Cardiac muscle cell (in vitro differentiated cells and primary cell): ENCODE measurements around the gene EBF3. TPM values are rescaled to one million over a fixed set of nuclear protein-coding genes. Genes with fewer than 3 reads are reported as not detected.

Experiments
- DNase-seq, 2 donors: peaks; one replicate each; pipeline versions ENCODE4 v3.0.0 to v3.0.0-alpha.2; 2010 to 2017; ENCODE audit warnings: low read depth in 1 of 2, low spot score in 1 of 2
- H3K27ac ChIP-seq: fragments of 200-600 bp; sonication (generic); 2 replicates; pipeline ENCODE4 v1.5.1; 2016
- H3K27me3 ChIP-seq: fragments of 200-600 bp; sonication (generic); 2 replicates; pipeline ENCODE4 v1.6.0; 2016; ENCODE audit warnings: control low read depth
- H3K36me3 ChIP-seq: fragments of 200-600 bp; sonication (generic); 2 replicates; pipeline ENCODE4 v1.5.1; 2016; ENCODE audit warnings: control low read depth
- H3K4me1 ChIP-seq: fragments of 200-600 bp; sonication (generic); 2 replicates; pipeline ENCODE4 v1.8.1; 2017; ENCODE audit warnings: low read depth, mild to moderate bottlenecking, mixed run types
- H3K4me3 ChIP-seq: fragments of 200-600 bp; sonication (generic); 2 replicates; pipeline ENCODE4 v1.5.1; 2016; ENCODE audit warnings: mild to moderate bottlenecking
- H3K9me3 ChIP-seq: fragments of 200-600 bp; sonication (generic); 2 replicates; pipeline ENCODE4 v1.5.1; 2017; ENCODE audit warnings: low read depth, mild to moderate bottlenecking, control low read depth
- CTCF ChIP-seq: IDR thresholded peaks from 2 replicates; pipeline ENCODE4 v1.5.1; 2012; ENCODE audit warnings: low read depth, mild to moderate bottlenecking, low read length
- polyA plus RNA-seq: library from polyadenylated mRNA; unstranded; fragments of >200 nt; fragmentation: Nextera tagmentation; extraction: Ambion mirVana; gene quantifications from 2 replicates; pipeline ENCODE4 v1.2.1, GENCODE V29; 2016
- total RNA-seq: library from RNA; depleted of rRNA; stranded (reverse); fragments of >200 nt; gene quantifications from 2 replicates; pipeline ENCODE4 v1.2.3, GENCODE V29; 2016

Gene EBF3
- total and polyA plus RNA-seq, 2 experiments from 2014 or later, result 0.61 to 2.8 TPM

GRCh38 chr10:129945064-129945463, 19.0 kb downstream of the EBF3 start:
- H3K4me1 ChIP-seq, result peaks cover 5% of the 10 kb centered on the region
- H3K27me3 ChIP-seq, result no peaks in the 10 kb centered on the region
- no peak for DNase-seq
- H3K4me3 ChIP-seq, result no peak overlapping the region
- no peak for TF ChIP-seq CTCF
- H3K9me3 ChIP-seq, result no peaks in the 10 kb centered on the region
- H3K27ac ChIP-seq, result no peak overlapping the region
- H3K36me3 ChIP-seq, result no peaks in the 10 kb centered on the region

GRCh38 chr10:129944456-129944855, 19.6 kb downstream of the EBF3 start:
- no peak for TF ChIP-seq CTCF
- H3K27me3 ChIP-seq, result no peaks in the 10 kb centered on the region
- H3K4me1 ChIP-seq, result peaks cover 9% of the 10 kb centered on the region
- DNase-seq, result no peak
- no peak overlapping the region for H3K4me3 ChIP-seq
- no peaks in the 10 kb centered on the region for H3K36me3 ChIP-seq
- H3K9me3 ChIP-seq, result no peaks in the 10 kb centered on the region
- H3K27ac ChIP-seq, result no peak overlapping the region

DNA sequence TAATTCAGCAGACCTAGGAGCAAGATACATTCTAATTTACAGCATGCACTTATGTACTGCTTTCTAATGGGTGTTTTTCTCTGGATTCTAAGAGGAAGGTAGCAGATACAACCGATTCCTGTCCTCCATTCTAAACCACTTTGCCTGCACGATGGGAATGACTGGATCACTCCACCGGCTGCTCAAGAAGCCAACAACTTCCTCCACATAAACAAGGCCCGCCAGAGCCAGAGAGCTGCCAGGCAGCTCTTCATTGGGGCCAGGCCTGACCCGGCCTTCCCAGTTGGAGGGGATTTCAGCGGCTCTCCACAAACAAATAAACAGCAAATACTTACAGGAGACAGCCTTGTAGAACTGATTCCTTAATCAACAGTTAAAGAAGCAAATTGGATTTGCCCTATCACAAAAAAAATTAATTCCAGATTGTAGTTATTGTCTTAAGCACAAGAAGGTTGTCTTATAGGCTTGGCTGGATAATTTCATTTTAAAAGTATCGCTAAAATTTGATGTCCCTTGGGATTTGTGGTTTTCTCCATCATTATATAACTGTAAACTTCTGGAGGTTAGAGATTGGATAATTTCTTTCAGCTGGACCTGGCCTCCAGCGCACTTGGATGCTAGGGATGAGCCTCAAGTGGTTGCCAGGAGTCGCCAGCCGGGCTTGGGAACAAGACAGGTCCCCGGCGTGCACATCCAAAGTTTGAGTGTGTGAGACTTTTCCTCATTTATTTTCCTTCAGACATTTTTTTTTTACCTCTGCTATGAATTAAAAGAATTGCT, 20.9 kb downstream of the EBF3 start:
- H3K27me3 ChIP-seq, result no peaks in the 10 kb centered on the region
- no peaks in the 10 kb centered on the region for H3K36me3 ChIP-seq
- H3K27ac ChIP-seq, result no peak overlapping the region

DNA sequence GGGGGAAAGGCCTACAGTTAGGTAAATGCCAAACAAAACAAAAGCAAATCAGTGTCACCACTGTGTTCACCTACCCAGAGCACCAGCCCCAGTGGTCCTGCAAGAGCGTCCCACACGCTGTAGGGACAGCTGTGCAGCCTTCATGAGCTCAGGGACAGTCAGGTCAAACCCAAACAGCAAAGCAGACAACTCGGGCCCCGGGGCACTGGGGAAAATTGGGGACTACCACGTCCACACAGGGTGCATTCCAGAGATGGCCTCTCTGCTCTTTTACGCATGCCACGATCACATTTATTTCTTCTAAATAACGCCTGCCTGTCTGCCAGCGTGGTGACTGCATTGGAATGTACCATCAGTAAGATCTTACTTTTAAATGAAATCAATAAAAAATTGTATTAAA, 21.7 kb downstream of the EBF3 start:
- TF ChIP-seq CTCF, result no peak
- Histone ChIP-seq H3K27ac (no peak overlapping the region), H3K4me1 (peaks cover 9% of the 10 kb centered on the region), H3K9me3 (no peaks in the 10 kb centered on the region), H3K27me3 (no peaks in the 10 kb centered on the region), H3K4me3 (no peak overlapping the region), H3K36me3 (no peaks in the 10 kb centered on the region)
- DNase-seq, result no peak

More for the DNA sequence above, 20.9 kb downstream of the EBF3 start:
- Histone ChIP-seq H3K4me1 (peaks cover 9% of the 10 kb centered on the region), H3K4me3 (no peak overlapping the region), H3K9me3 (no peaks in the 10 kb centered on the region)
- no peak for TF ChIP-seq CTCF
- no peak for DNase-seq

GRCh38 chr10:129942019-129942277, 22.1 kb downstream of the EBF3 start:
- Histone ChIP-seq H3K4me3 (no peak overlapping the region), H3K27me3 (no peaks in the 10 kb centered on the region), H3K4me1 (peaks cover 9% of the 10 kb centered on the region), H3K27ac (no peak overlapping the region), H3K9me3 (no peaks in the 10 kb centered on the region), H3K36me3 (no peaks in the 10 kb centered on the region)
- no peak for TF ChIP-seq CTCF
- DNase-seq, result no peak
